Suprapubic skin (tissue), 4 donors: ENCODE results near the gene RALGPS1. TPM values are rescaled to one million over a fixed set of nuclear protein-coding genes. Genes with fewer than 3 reads are reported as not detected.

Experiments
- DNase-seq, 2 donors: peaks; one replicate each; pipeline ENCODE4 v3.0.0-alpha.2; 2019; ENCODE audit warnings: low spot score in 2 of 2
- H3K27ac ChIP-seq: fragments of 200-600 bp; sonication (generic); one replicate; pipeline ENCODE4 v1.5.1; 2019
- H3K27me3 ChIP-seq: fragments of 200-600 bp; sonication (generic); one replicate; pipeline ENCODE4 v1.5.1; 2019
- H3K36me3 ChIP-seq: fragments of 200-600 bp; sonication (generic); one replicate; pipeline ENCODE4 v1.5.1; 2019
- H3K4me1 ChIP-seq: fragments of 200-600 bp; sonication (generic); one replicate; pipeline ENCODE4 v1.5.1; 2019
- H3K4me3 ChIP-seq: fragments of 200-600 bp; sonication (generic); one replicate; pipeline ENCODE4 v1.5.1; 2019; ENCODE audit warnings: mild to moderate bottlenecking
- H3K9me3 ChIP-seq: fragments of 200-600 bp; sonication (generic); one replicate; pipeline ENCODE4 v1.5.1; 2019
- CTCF ChIP-seq, 2 donors: fragments of 200-600 bp in 1 of 2; fragments of 450-650 bp in 1 of 2; sonication (generic) in 1 of 2; IDR thresholded peaks; one replicate each; pipeline ENCODE4 v1.5.1; 2016 to 2019; ENCODE audit warnings: antibody characterized with exemption in 2 of 2, mild to moderate bottlenecking in 1 of 2, moderate library complexity in 1 of 2
- EP300 ChIP-seq: sonication (generic); formaldehyde crosslinking; IDR thresholded peaks from one replicate; pipeline ENCODE4 v1.6.1; 2017; ENCODE audit warnings: antibody characterized with exemption
- POLR2A ChIP-seq, 2 donors: fragments of 450-650 bp; IDR thresholded peaks; one replicate each; pipeline ENCODE4 v1.6.1; 2017; ENCODE audit warnings: antibody characterized with exemption in 2 of 2, mild to moderate bottlenecking in 2 of 2, moderate library complexity in 2 of 2
- POLR2AphosphoS5 ChIP-seq, 3 donors: sonication (generic); formaldehyde crosslinking; IDR thresholded peaks; one replicate each; pipeline ENCODE4 v1.6.1; 2017; ENCODE audit warnings: antibody characterized with exemption in 3 of 3
- WGBS: methylation state at CpG from one replicate; pipeline ENCODE4 v1.1.5; 2018; 5-methylcytosine and 5-hydroxymethylcytosine counted together
- total RNA-seq, 4 donors: library from RNA; depleted of rRNA; stranded (reverse); fragments of >200 nt; gene quantifications; one replicate each; pipeline ENCODE4 v1.1.0, GENCODE V29; 2016

Gene RALGPS1
- total RNA-seq, 4 donors from 2014 or later = 14.8 to 86.7 (median 21.4) TPM

- no peak for TF ChIP-seq POLR2A (IDR thresholded peaks at IDR 0.05)
- DNase-seq = peak; percentile 59 to 74
- no peak overlapping the region for H3K4me3 ChIP-seq
- H3K27me3 ChIP-seq = no peaks in the 10 kb centered on the region
- 94% methylated on average over 5 of the region's 5 CpGs for WGBS
- H3K27ac ChIP-seq = no peak overlapping the region
- H3K4me1 ChIP-seq = peaks cover 9% of the 10 kb centered on the region
- no peaks in the 10 kb centered on the region for H3K9me3 ChIP-seq
- no peaks in the 10 kb centered on the region for H3K36me3 ChIP-seq
Measured at GRCh38 chr9:127154003-127154389, 239.4 kb downstream of the RALGPS1 start.

GRCh38 chr9:127154390-127155191 lies 240.0 kb downstream of the RALGPS1 start:
- no peak overlapping the region for H3K27ac ChIP-seq
- no peak overlapping the region for H3K4me3 ChIP-seq
- no peak for TF ChIP-seq EP300
- H3K36me3 ChIP-seq = no peaks in the 10 kb centered on the region
- 39% methylated on average over 13 of the region's 13 CpGs for WGBS
- H3K9me3 ChIP-seq = no peaks in the 10 kb centered on the region
- H3K27me3 ChIP-seq = no peaks in the 10 kb centered on the region
- DNase-seq = peak; percentile 62 to 76
- peaks cover 9% of the 10 kb centered on the region for H3K4me1 ChIP-seq

GRCh38 chr9:127155314-127155960 lies 240.9 kb downstream of the RALGPS1 start:
- WGBS = 86% methylated on average over 5 of the region's 5 CpGs
- H3K36me3 ChIP-seq = no peaks in the 10 kb centered on the region
- H3K27me3 ChIP-seq = no peaks in the 10 kb centered on the region
- no peak overlapping the region for H3K27ac ChIP-seq
- no peak for TF ChIP-seq POLR2A (IDR thresholded peaks at IDR 0.05)
- TF ChIP-seq EP300 = no peak
- no peak for TF ChIP-seq CTCF (IDR thresholded peaks at IDR 0.05)
- no peak for TF ChIP-seq POLR2AphosphoS5 (IDR thresholded peaks at IDR 0.05)
- no peaks in the 10 kb centered on the region for H3K9me3 ChIP-seq
- H3K4me3 ChIP-seq = no peak overlapping the region
- H3K4me1 ChIP-seq = peaks cover 9% of the 10 kb centered on the region
- no peak for DNase-seq

- Histone ChIP-seq H3K9me3 (no peaks in the 10 kb centered on the region), H3K27ac (no peak overlapping the region), H3K36me3 (no peaks in the 10 kb centered on the region), H3K4me1 (peaks cover 31% of the 10 kb centered on the region), H3K4me3 (no peak overlapping the region), H3K27me3 (no peaks in the 10 kb centered on the region)
- 78% methylated on average over 4 of the region's 4 CpGs for WGBS
- DNase-seq = no peak
- TF ChIP-seq EP300 = no peak
- no peak for TF ChIP-seq CTCF (IDR thresholded peaks at IDR 0.05)
- TF ChIP-seq POLR2AphosphoS5 (IDR thresholded peaks at IDR 0.05) = no peak
- TF ChIP-seq POLR2A (IDR thresholded peaks at IDR 0.05) = no peak
Measured at GRCh38 chr9:127158786-127159324, 244.3 kb downstream of the RALGPS1 start.

GRCh38 chr9:127159325-127159801 lies 244.8 kb downstream of the RALGPS1 start:
- peak in 1 of 2 donors; percentile 77 for DNase-seq
- H3K27me3 ChIP-seq = no peaks in the 10 kb centered on the region

GRCh38 chr9:127159949-127160610 lies 245.5 kb downstream of the RALGPS1 start:
- Histone ChIP-seq H3K4me1 (peaks cover 24% of the 10 kb centered on the region), H3K9me3 (no peaks in the 10 kb centered on the region), H3K27me3 (no peaks in the 10 kb centered on the region), H3K4me3 (no peak overlapping the region), H3K27ac (no peak overlapping the region), H3K36me3 (no peaks in the 10 kb centered on the region)
- DNase-seq = peak in 1 of 2 donors; percentile 58
- no peak for TF ChIP-seq CTCF (IDR thresholded peaks at IDR 0.05)
- TF ChIP-seq POLR2AphosphoS5 (IDR thresholded peaks at IDR 0.05) = no peak
- TF ChIP-seq EP300 = no peak
- TF ChIP-seq POLR2A (IDR thresholded peaks at IDR 0.05) = no peak
- 70% methylated on average over 5 of the region's 10 CpGs for WGBS

More at GRCh38 chr9:127159325-127159801, 244.8 kb downstream of the RALGPS1 start:
- Histone ChIP-seq H3K9me3 (no peaks in the 10 kb centered on the region), H3K36me3 (no peaks in the 10 kb centered on the region), H3K4me3 (no peak overlapping the region), H3K27ac (no peak overlapping the region), H3K4me1 (peaks cover 27% of the 10 kb centered on the region)
- WGBS = 71% methylated on average over 5 of the region's 5 CpGs
- TF ChIP-seq POLR2AphosphoS5 (IDR thresholded peaks at IDR 0.05) (no peak), EP300 (no peak), POLR2A (IDR thresholded peaks at IDR 0.05) (no peak)
